Measurements from ENCODE around the gene KTN1.

KTN1 gene

GRCh38 chr14:55705651-55706364 lies 125.8 kb downstream of the KTN1 start:
- no peak for TF ChIP-seq SP1 (IDR thresholded peaks at IDR 0.05)
- DNase-seq (ENCODE audit: extremely low spot score), result no peak
- CTCF ChIA-PET, result interaction anchor here (0.6 to 1.9 kb wide), 2 partner anchors 773 to 925 kb away, joined by 3 to 4 read pairs; no protein-coding TSS in a partner anchor
- POLR2A ChIA-PET, result no interaction called here

GRCh38 chr14:55706365-55706684 lies 126.3 kb downstream of the KTN1 start:
- CTCF ChIA-PET, result interaction anchor here (0.6 to 1.9 kb wide), 2 partner anchors 773 to 924 kb away, joined by 3 to 4 read pairs; no protein-coding TSS in a partner anchor
- no peak for DNase-seq (ENCODE audit: extremely low spot score)
- no peak for TF ChIP-seq BHLHE40 (IDR thresholded peaks at IDR 0.05; ENCODE audit: borderline replicate concordance)
- TF ChIP-seq HDGF (IDR thresholded peaks at IDR 0.05; ENCODE audit: borderline replicate concordance), result no peak
- no peak for TF ChIP-seq FOXK2 (IDR thresholded peaks at IDR 0.05)
- TF ChIP-seq SP1 (IDR thresholded peaks at IDR 0.05), result no peak
- no peak for TF ChIP-seq CTBP1 (IDR thresholded peaks at IDR 0.05; ENCODE audit: borderline replicate concordance)
- TF ChIP-seq FOXM1 (IDR thresholded peaks at IDR 0.05; ENCODE audit: borderline replicate concordance), result no peak
- no peak for TF ChIP-seq ARNT (IDR thresholded peaks at IDR 0.05)
- TF ChIP-seq PKNOX1 (IDR thresholded peaks at IDR 0.05), result no peak
- no peak for TF ChIP-seq ZNF384 (IDR thresholded peaks at IDR 0.05)
- no peak for TF ChIP-seq ELF4 (IDR thresholded peaks at IDR 0.05)
- no peak for TF ChIP-seq L3MBTL2 (conservative IDR thresholded peaks at IDR 0.05)
- no peak for TF ChIP-seq SUZ12 (IDR thresholded peaks at IDR 0.05)
- TF ChIP-seq FOXA1 (IDR thresholded peaks at IDR 0.05), result no peak
- no peak for TF ChIP-seq TARDBP (IDR thresholded peaks at IDR 0.05)
- TF ChIP-seq NFRKB (IDR thresholded peaks at IDR 0.05), result no peak
- POLR2A ChIA-PET, result no interaction called here

- CTCF ChIA-PET, result interaction anchor here (1.9 kb wide), 1 partner anchor 772 kb away, joined by 4 read pairs; no protein-coding TSS in a partner anchor
- TF ChIP-seq HDGF (IDR thresholded peaks at IDR 0.05; ENCODE audit: borderline replicate concordance), result no peak
- no peak for TF ChIP-seq FOXM1 (IDR thresholded peaks at IDR 0.05; ENCODE audit: borderline replicate concordance)
- TF ChIP-seq CTBP1 (IDR thresholded peaks at IDR 0.05; ENCODE audit: borderline replicate concordance), result no peak
- DNase-seq (ENCODE audit: extremely low spot score), result no peak
- POLR2A ChIA-PET, result no interaction called here
Measured at GRCh38 chr14:55706893-55707292, 126.9 kb downstream of the KTN1 start.

GRCh38 chr14:55707365-55707804 lies 127.4 kb downstream of the KTN1 start:
- ChIA-PET POLR2A (no interaction called here), CTCF (interaction anchor here (1.9 kb wide), 1 partner anchor 772 kb away, joined by 4 read pairs; no protein-coding TSS in a partner anchor)
- TF ChIP-seq FOXM1 (IDR thresholded peaks at IDR 0.05; ENCODE audit: borderline replicate concordance) (no peak), ELF4 (IDR thresholded peaks at IDR 0.05) (no peak), TARDBP (IDR thresholded peaks at IDR 0.05) (no peak), FOXK2 (IDR thresholded peaks at IDR 0.05) (no peak), PKNOX1 (IDR thresholded peaks at IDR 0.05) (no peak), ARNT (IDR thresholded peaks at IDR 0.05) (no peak), SUZ12 (IDR thresholded peaks at IDR 0.05) (no peak), HDGF (IDR thresholded peaks at IDR 0.05; ENCODE audit: borderline replicate concordance) (no peak), CTBP1 (IDR thresholded peaks at IDR 0.05; ENCODE audit: borderline replicate concordance) (no peak), SP1 (IDR thresholded peaks at IDR 0.05) (no peak), L3MBTL2 (conservative IDR thresholded peaks at IDR 0.05) (no peak), BHLHE40 (IDR thresholded peaks at IDR 0.05; ENCODE audit: borderline replicate concordance) (no peak), LEF1 (IDR thresholded peaks at IDR 0.05; ENCODE audit: borderline replicate concordance) (no peak), ZNF384 (IDR thresholded peaks at IDR 0.05) (no peak), FOXA1 (IDR thresholded peaks at IDR 0.05) (no peak)
- DNase-seq (ENCODE audit: extremely low spot score), result peak; percentile 23

GRCh38 chr14:55710506-55711041 lies 130.6 kb downstream of the KTN1 start:
- ChIA-PET CTCF (no interaction called here), POLR2A (no interaction called here)
- TF ChIP-seq ELF4 (IDR thresholded peaks at IDR 0.05) (no peak), SP1 (IDR thresholded peaks at IDR 0.05) (no peak), FOXK2 (IDR thresholded peaks at IDR 0.05) (no peak), PKNOX1 (IDR thresholded peaks at IDR 0.05) (no peak), L3MBTL2 (conservative IDR thresholded peaks at IDR 0.05) (no peak), LEF1 (IDR thresholded peaks at IDR 0.05; ENCODE audit: borderline replicate concordance) (no peak), ZNF384 (IDR thresholded peaks at IDR 0.05) (no peak), FOXM1 (IDR thresholded peaks at IDR 0.05; ENCODE audit: borderline replicate concordance) (no peak), SUZ12 (IDR thresholded peaks at IDR 0.05) (no peak), FOXA1 (IDR thresholded peaks at IDR 0.05) (no peak), TARDBP (IDR thresholded peaks at IDR 0.05) (no peak), ARNT (IDR thresholded peaks at IDR 0.05) (no peak), BHLHE40 (IDR thresholded peaks at IDR 0.05; ENCODE audit: borderline replicate concordance) (no peak), NFRKB (IDR thresholded peaks at IDR 0.05) (no peak), HDGF (IDR thresholded peaks at IDR 0.05; ENCODE audit: borderline replicate concordance) (no peak), CTBP1 (IDR thresholded peaks at IDR 0.05; ENCODE audit: borderline replicate concordance) (no peak)
- no peak for DNase-seq (ENCODE audit: extremely low spot score)

GRCh38 chr14:55711175-55711811 lies 131.3 kb downstream of the KTN1 start:
- ChIA-PET CTCF (no interaction called here), POLR2A (no interaction called here)
- DNase-seq (ENCODE audit: extremely low spot score), result no peak
- no peak for TF ChIP-seq CTBP1 (IDR thresholded peaks at IDR 0.05; ENCODE audit: borderline replicate concordance)
- no peak for TF ChIP-seq NFRKB (IDR thresholded peaks at IDR 0.05)
- TF ChIP-seq TARDBP (IDR thresholded peaks at IDR 0.05), result no peak
- no peak for TF ChIP-seq LEF1 (IDR thresholded peaks at IDR 0.05; ENCODE audit: borderline replicate concordance)
- no peak for TF ChIP-seq FOXA1 (IDR thresholded peaks at IDR 0.05)
- TF ChIP-seq ELF4 (IDR thresholded peaks at IDR 0.05), result no peak
- no peak for TF ChIP-seq HDGF (IDR thresholded peaks at IDR 0.05; ENCODE audit: borderline replicate concordance)
- TF ChIP-seq L3MBTL2 (conservative IDR thresholded peaks at IDR 0.05), result no peak
- no peak for TF ChIP-seq FOXM1 (IDR thresholded peaks at IDR 0.05; ENCODE audit: borderline replicate concordance)
- no peak for TF ChIP-seq SUZ12 (IDR thresholded peaks at IDR 0.05)
- no peak for TF ChIP-seq PKNOX1 (IDR thresholded peaks at IDR 0.05)
- no peak for TF ChIP-seq ZNF384 (IDR thresholded peaks at IDR 0.05)
- no peak for TF ChIP-seq SP1 (IDR thresholded peaks at IDR 0.05)
- TF ChIP-seq FOXK2 (IDR thresholded peaks at IDR 0.05), result no peak
- no peak for TF ChIP-seq ARNT (IDR thresholded peaks at IDR 0.05)
- no peak for TF ChIP-seq BHLHE40 (IDR thresholded peaks at IDR 0.05; ENCODE audit: borderline replicate concordance)

Data from HEK293T (cell line).